PC-3 (cell line): ENCODE data around the gene FOXO1.

Experiments used
- EZH2phosphoT487 ChIP-seq: fragments of 300-600 bp; sonication (generic); IDR thresholded peaks from 2 replicates; pipeline ENCODE4 v1.6.1; 2018; ENCODE audit warnings: mild to moderate bottlenecking, antibody characterized with exemption, low read length, borderline replicate concordance
- TF ChIP-seq, protein P1 (sequence below): fragments of 300-600 bp; sonication (generic); conservative IDR thresholded peaks from 2 replicates; pipeline ENCODE4 v1.5.1; 2017; ENCODE audit warnings: antibody characterized with exemption, low read depth, mild to moderate bottlenecking, low read length

DNA sequence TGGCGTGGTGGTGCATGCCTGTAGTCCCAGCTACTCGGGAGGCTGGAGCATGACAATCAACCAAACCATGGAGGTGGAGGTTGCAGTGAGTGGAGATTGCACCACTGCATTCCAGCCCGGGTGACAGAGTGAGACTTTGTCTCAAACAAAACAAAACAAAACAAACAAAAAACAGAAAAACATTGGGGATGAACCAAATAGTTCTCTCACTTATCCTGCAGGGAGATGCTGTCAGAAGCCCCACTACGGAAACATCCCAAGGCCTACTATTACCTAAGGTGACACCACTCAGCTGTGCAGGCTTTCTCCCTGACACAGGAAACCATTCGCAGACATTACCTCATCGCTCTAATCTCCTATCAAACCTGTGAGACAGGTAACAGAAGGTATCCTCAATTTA lies 113.5 kb downstream of the FOXO1 start:
- TF ChIP-seq, protein P1, sequence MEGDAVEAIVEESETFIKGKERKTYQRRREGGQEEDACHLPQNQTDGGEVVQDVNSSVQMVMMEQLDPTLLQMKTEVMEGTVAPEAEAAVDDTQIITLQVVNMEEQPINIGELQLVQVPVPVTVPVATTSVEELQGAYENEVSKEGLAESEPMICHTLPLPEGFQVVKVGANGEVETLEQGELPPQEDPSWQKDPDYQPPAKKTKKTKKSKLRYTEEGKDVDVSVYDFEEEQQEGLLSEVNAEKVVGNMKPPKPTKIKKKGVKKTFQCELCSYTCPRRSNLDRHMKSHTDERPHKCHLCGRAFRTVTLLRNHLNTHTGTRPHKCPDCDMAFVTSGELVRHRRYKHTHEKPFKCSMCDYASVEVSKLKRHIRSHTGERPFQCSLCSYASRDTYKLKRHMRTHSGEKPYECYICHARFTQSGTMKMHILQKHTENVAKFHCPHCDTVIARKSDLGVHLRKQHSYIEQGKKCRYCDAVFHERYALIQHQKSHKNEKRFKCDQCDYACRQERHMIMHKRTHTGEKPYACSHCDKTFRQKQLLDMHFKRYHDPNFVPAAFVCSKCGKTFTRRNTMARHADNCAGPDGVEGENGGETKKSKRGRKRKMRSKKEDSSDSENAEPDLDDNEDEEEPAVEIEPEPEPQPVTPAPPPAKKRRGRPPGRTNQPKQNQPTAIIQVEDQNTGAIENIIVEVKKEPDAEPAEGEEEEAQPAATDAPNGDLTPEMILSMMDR, result no peak
- TF ChIP-seq EZH2phosphoT487, result no peak
